GM12878 (cell line): Measurements from ENCODE around the gene PLXNA4. TPM values are rescaled to one million over a fixed set of nuclear protein-coding genes. Genes with fewer than 3 reads are reported as not detected.

ENCODE experiments used
- BMI1 ChIP-seq: fragments of 450-650 bp; IDR thresholded peaks from 2 replicates; pipeline ENCODE4 v1.6.1; 2016; ENCODE audit warnings: mild to moderate bottlenecking, moderate library complexity, borderline replicate concordance
- CBX5 ChIP-seq: sonication (generic); IDR thresholded peaks from 2 replicates; pipeline ENCODE4 v1.6.1; 2016; ENCODE audit warnings: low read depth, moderate library complexity, mild to moderate bottlenecking, inconsistent platforms
- E4F1 ChIP-seq: fragments of 450-650 bp; IDR thresholded peaks from 2 replicates; pipeline ENCODE4 v1.6.1; 2018; ENCODE audit warnings: borderline replicate concordance, mild to moderate bottlenecking; ENCODE audit not compliant: partially characterized antibody
- EZH2 ChIP-seq: IDR thresholded peaks from 2 replicates; pipeline ENCODE4 v1.6.1; 2012; ENCODE audit warnings: low read depth, mild to moderate bottlenecking, control low read depth, inconsistent platforms, low read length, borderline replicate concordance; ENCODE audit not compliant: control insufficient read depth
- POU2F2 ChIP-seq: IDR thresholded peaks from 3 replicates; pipeline ENCODE4 v1.6.1; 2011; ENCODE audit warnings: low read depth, mild to moderate bottlenecking, low read length, borderline replicate concordance
- TAF1 ChIP-seq: IDR thresholded peaks from 2 replicates; pipeline ENCODE4 v1.6.1; 2011; ENCODE audit warnings: mild to moderate bottlenecking, low read depth, low read length, borderline replicate concordance
- ZNF592 ChIP-seq: fragments of 450-650 bp; IDR thresholded peaks from 2 replicates; pipeline ENCODE4 v1.6.1; 2017; ENCODE audit warnings: mild to moderate bottlenecking, moderate library complexity
- polyA plus RNA-seq, 11 experiments: library from polyadenylated mRNA; depleted of rRNA in 4 of 11; unstranded in 6 of 11; stranded (reverse) in 5 of 11; fragments of >200 nt; fragmentation: Nextera tagmentation in 4 of 11; fragmentation: Illumina TruSeq in 1 of 11; extraction: Ambion mirVana in 4 of 11; extraction: Trizol in 1 of 11; gene quantifications; 1 replicate in 1 of 11; 2 replicates in 10 of 11; pipeline versions ENCODE4 v1.2.1 to v1.2.3, GENCODE V29; 2011 to 2016; ENCODE audit warnings: inconsistent platforms in 2 of 11, missing spikeins in 2 of 11, low read depth in 1 of 11
- total RNA-seq, 4 experiments: library from RNA; depleted of rRNA in 3 of 4; stranded (reverse); fragments of >200 nt in 3 of 4; fragmentation: Illumina TruSeq in 1 of 4; extraction: Trizol in 1 of 4; gene quantifications; 2 replicates each; pipeline versions ENCODE4 v1.2.1 to v1.2.3, GENCODE V29; 2013 to 2021

The PLXNA4 gene
- total and polyA plus RNA-seq, 10 of the 15 experiments (the other 5 are each of a cell fraction or from before 2014, with no cell fraction given): 0.03 TPM; not detected in 9

GRCh38 chr7:132326878-132327589, 249.2 kb downstream of the PLXNA4 start (continued):
- TF ChIP-seq ZNF592 (no peak), BMI1 (no peak), TAF1 (no peak), E4F1 (no peak), POU2F2 (no peak), EZH2 (no peak), CBX5 (no peak)
